K562 (cell line): ENCODE results near the gene AHCYL2.

Experiments used
- CHD2 ChIP-seq: IDR thresholded peaks from 2 replicates; pipeline ENCODE4 v1.6.1; 2011; ENCODE audit warnings: low read depth, low read length
- ELK1 ChIP-seq: sonication (generic); formaldehyde crosslinking; IDR thresholded peaks from 2 replicates; pipeline ENCODE4 v1.8.1; 2022; ENCODE audit warnings: missing genetic modification reagents
- ETV5 ChIP-seq: sonication (generic); formaldehyde crosslinking; IDR thresholded peaks from 2 replicates; pipeline ENCODE4 v1.4.0; 2020; ENCODE audit warnings: low read depth, mild to moderate bottlenecking, missing genetic modification reagents
- HDAC6 ChIP-seq: IDR thresholded peaks from 2 replicates; pipeline ENCODE4 v1.6.1; 2012; ENCODE audit warnings: low read depth, mild to moderate bottlenecking, control low read depth, inconsistent platforms, low read length, moderate library complexity
- MECOM ChIP-seq: fragments of 250-450 bp; sonication (Bioruptor Pico); IDR thresholded peaks from 2 replicates; pipeline ENCODE4 v1.8.0; 2022; ENCODE audit warnings: inconsistent platforms
- PCBP1 ChIP-seq: fragments of 200-400 bp; formaldehyde crosslinking; IDR thresholded peaks from 2 replicates; pipeline ENCODE4 v1.6.1; 2018; ENCODE audit warnings: mild to moderate bottlenecking, low read depth, low read length; ENCODE audit not compliant: poor library complexity, severe bottlenecking
- POLR2A ChIP-seq: fragments of 450-650 bp; conservative IDR thresholded peaks from 2 replicates; pipeline ENCODE4 v1.6.1; 2016
- RB1 ChIP-seq: fragments of 450-650 bp; IDR thresholded peaks from 2 replicates; pipeline ENCODE4 v1.6.1; 2017; ENCODE audit warnings: low read depth, mild to moderate bottlenecking
- TSHZ1 ChIP-seq: fragments of 250-450 bp; sonication (Bioruptor Pico); IDR thresholded peaks from 2 replicates; pipeline ENCODE4 v1.4.0; 2020; ENCODE audit warnings: mild to moderate bottlenecking, moderate library complexity
- ZFPM2 ChIP-seq: fragments of 250-450 bp; sonication (Bioruptor Pico); IDR thresholded peaks from 2 replicates; pipeline ENCODE4 v1.5.1; 2022; ENCODE audit warnings: mild to moderate bottlenecking
- ZFX ChIP-seq: sonication (generic); formaldehyde crosslinking; IDR thresholded peaks from 2 replicates; pipeline ENCODE4 v1.8.0; 2022; ENCODE audit warnings: mild to moderate bottlenecking, missing genetic modification reagents, moderate library complexity

- no peak for TF ChIP-seq POLR2A
- no peak for TF ChIP-seq PCBP1
- TF ChIP-seq ZFX (CRISPR knock-in tag), result peak; percentile 58
- TF ChIP-seq CHD2, result no peak
- TF ChIP-seq RB1, result no peak
- TF ChIP-seq MECOM (CRISPR knock-in tag), result no peak
- no peak for TF ChIP-seq ETV5 (CRISPR knock-in tag)
- TF ChIP-seq HDAC6, result no peak
- TF ChIP-seq ZFPM2 (CRISPR knock-in tag), result no peak
- TF ChIP-seq TSHZ1, result no peak
- TF ChIP-seq ELK1 (CRISPR knock-in tag), result no peak
These were observed 176.6 kb downstream of the AHCYL2 start for GRCh38 chr7:129401228-129401966.
